Bladder microvascular endothelial cell (primary cell): ENCODE measurements around the gene ZNF43. TPM values are rescaled to one million over a fixed set of nuclear protein-coding genes. Genes with fewer than 3 reads are reported as not detected.

Experiments used
- total RNA-seq: library from RNA; depleted of rRNA; stranded (reverse); fragments of >200 nt; gene quantifications from 2 replicates; pipeline ENCODE4 v1.2.3, GENCODE V29; 2014

ZNF43 gene
- 5.8 and 18.8 TPM in 2 replicates for total RNA-seq

GRCh38 chr19:21835810-21836444, at the start of gene ZNF43:
TSS of gene ZNF43 (minus strand) at chr19:21836182. CDS start at chr19:21836038, 144 bp downstream.

GRCh38 chr19:21767065-21767800, 68.7 kb downstream of the ZNF43 start, which contains the start of gene ZNF100:
TSS of gene ZNF100 (minus strand) at chr19:21767579. CDS start at chr19:21767429, 150 bp downstream.

Other genes with a start within 250 kb of the ZNF43 start
- gene ZNF100, start 68.6 kb downstream of the ZNF43 start, total RNA-seq, result 2.6 and 8.3 TPM in 2 replicates
- 0.06 and 0.16 TPM in 2 replicates for gene ZNF208, start 174.8 kb upstream of the ZNF43 start, total RNA-seq
- gene ZNF257, start 216.3 kb upstream of the ZNF43 start, total RNA-seq, result 0.32 and 1.8 TPM in 2 replicates